ENCODE measurements around the gene EFNA1.

The EFNA1 gene

DNA sequence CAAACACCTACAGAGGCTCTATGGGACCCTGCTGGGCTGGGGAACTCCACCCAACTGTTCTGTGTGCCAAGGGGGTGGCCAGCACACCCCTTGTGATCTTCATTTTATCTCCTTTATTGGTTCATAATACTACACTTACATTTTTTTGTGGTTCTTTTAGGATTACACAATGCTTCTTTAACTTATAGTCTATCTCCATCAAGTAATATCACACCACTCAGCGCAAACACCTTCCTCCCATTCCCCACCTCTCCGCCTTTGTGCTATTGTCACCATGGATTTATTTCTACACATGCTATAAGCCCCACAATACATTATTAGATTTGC lies 33.1 kb upstream of the EFNA1 start:
- TF ChIP-seq, protein P1, sequence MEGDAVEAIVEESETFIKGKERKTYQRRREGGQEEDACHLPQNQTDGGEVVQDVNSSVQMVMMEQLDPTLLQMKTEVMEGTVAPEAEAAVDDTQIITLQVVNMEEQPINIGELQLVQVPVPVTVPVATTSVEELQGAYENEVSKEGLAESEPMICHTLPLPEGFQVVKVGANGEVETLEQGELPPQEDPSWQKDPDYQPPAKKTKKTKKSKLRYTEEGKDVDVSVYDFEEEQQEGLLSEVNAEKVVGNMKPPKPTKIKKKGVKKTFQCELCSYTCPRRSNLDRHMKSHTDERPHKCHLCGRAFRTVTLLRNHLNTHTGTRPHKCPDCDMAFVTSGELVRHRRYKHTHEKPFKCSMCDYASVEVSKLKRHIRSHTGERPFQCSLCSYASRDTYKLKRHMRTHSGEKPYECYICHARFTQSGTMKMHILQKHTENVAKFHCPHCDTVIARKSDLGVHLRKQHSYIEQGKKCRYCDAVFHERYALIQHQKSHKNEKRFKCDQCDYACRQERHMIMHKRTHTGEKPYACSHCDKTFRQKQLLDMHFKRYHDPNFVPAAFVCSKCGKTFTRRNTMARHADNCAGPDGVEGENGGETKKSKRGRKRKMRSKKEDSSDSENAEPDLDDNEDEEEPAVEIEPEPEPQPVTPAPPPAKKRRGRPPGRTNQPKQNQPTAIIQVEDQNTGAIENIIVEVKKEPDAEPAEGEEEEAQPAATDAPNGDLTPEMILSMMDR (conservative IDR thresholded peaks at IDR 0.05; ENCODE audit: low read depth, low read length): no peak
- DNase-seq (ENCODE audit: low read depth): no peak

DNA sequence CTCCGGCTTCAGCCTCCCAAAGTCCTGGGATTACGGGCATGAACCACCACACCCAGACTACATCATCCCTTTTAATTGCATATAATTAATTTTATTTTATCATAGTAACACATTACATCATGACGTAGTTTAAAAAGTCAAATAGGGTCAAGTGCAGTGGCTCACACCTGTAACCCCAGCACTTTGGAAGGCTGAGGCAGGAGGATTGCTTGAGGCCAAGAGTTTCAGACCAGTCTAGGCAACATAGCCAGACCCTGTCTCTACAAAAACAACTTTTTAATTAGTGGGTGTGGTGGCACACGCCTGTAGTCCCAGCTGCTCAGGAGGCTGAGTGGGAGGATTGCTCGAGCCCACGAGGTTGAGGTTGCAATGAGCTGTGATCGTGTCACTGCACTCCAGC lies 28.3 kb upstream of the EFNA1 start:
- no peak for DNase-seq (ENCODE audit: low read depth)
- H3K4me3 ChIP-seq (ENCODE audit: low read length): no peak overlapping the region
- TF ChIP-seq, protein P1 (conservative IDR thresholded peaks at IDR 0.05; ENCODE audit: low read depth, low read length): no peak

More for the DNA sequence above, 33.1 kb upstream of the EFNA1 start:
- H3K4me3 ChIP-seq (ENCODE audit: low read length): no peak overlapping the region

DNA sequence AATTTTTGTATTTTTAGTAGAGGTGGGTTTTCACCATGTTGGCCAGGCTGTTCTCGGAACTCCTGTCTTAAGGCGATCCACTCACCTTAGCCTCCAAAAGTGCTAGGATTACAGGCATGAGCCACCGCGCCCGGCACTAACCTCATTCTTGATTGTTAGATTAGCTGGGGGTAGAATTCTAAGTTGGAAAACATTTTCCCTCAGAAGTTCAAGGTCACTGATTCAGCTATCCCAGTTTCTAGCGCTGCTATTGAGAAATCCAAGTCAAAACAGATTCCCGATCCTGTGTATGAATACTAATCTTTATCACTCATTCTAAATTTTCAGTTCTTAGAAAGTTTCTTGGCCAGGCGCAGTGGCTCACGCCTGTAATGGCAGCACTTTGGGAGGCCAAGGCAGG lies 24.4 kb upstream of the EFNA1 start:
- H3K4me3 ChIP-seq (ENCODE audit: low read length): no peak overlapping the region
- TF ChIP-seq, protein P1 (conservative IDR thresholded peaks at IDR 0.05; ENCODE audit: low read depth, low read length): no peak
- DNase-seq (ENCODE audit: low read depth): no peak

DNA sequence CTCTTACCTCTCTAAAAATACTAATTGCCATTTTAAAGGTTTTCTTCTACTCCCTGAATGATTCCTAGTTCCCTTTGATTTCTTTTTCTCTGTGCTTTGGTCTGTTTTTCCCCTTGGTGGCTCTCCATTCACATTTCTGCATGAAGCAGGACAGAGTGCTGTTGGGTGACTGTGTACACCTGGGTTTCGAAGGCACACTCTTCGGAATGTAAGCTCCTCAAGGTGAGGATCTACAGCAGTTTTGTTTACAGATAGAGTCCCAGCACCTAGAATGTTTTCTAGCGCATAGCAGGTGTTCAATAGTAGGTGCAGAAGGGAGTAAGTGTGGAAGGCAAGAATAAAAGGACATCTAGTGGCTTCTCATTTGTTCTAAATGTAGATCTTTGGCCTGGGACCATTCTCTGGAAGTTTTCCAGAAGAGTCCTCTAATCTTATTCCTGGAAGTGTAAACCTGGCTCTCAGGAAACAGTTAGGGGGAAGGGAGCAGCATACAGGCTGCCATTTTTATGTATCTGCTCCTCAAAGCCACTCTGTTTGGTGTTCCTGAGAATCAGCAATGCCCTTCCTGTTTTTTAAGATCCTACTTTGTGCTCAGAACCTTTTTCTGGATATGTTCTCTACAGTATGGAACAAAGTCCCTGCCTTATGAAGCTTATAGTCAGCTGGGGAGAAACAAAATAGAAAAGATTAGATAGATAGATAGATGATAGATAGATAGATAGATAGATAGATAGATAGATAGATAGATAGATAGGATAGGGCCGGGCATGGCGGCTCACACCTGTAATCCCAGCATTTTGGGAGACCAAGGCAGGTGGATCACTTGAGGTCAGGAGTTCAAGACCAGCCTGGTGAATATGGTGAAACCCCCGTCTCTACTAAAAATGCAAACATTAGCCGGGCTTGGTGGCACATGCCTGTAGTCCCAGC lies 22.8 kb upstream of the EFNA1 start:
- TF ChIP-seq, protein P1 (conservative IDR thresholded peaks at IDR 0.05; ENCODE audit: low read depth, low read length): no peak
- no peak for DNase-seq (ENCODE audit: low read depth)
- H3K4me3 ChIP-seq (ENCODE audit: low read length): no peak overlapping the region

DNA sequence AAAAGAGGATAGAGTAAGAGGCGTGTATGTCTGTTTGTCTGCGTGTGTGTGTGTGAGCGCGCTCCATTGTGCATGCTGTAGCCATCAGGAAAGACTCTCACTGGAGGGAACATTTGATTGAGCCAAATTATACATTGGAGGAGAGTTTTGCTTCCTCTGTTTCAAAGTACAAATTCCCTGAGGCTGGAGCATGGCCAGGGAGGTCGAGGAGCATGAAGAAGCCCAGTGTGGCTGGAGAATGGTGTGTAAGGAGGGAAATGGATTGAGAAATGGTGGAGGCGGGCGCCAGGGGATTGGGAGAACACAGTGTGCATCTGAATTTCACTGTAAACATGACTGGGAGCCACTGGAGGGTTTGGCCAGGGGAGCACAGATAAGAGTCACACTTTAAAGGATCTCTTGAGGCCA lies 22.1 kb upstream of the EFNA1 start:
- TF ChIP-seq, protein P1 (conservative IDR thresholded peaks at IDR 0.05; ENCODE audit: low read depth, low read length): no peak
- H3K4me3 ChIP-seq (ENCODE audit: low read length): no peak overlapping the region
- no peak for DNase-seq (ENCODE audit: low read depth)

DNA sequence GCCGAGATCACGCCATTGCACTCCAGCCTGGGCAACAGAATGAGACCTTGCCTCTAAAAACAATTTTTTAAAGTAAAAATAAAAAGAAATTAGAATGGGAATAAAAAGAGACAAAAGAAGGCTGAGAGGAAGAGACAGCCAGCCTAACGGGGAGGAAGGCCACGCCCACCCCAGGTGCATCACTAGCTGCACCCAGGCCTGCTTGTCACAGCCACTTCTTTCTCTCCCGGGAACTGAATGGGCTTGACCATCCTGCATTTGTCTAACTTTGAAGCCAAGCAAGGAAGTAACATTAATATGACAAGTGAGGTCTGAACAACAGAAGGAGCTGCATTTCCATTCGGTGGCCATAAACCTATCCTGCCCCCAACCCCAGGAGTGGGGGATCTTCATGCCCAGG lies 20.8 kb upstream of the EFNA1 start:
- TF ChIP-seq, protein P1 (conservative IDR thresholded peaks at IDR 0.05; ENCODE audit: low read depth, low read length): no peak
- no peak overlapping the region for H3K4me3 ChIP-seq (ENCODE audit: low read length)
- DNase-seq (ENCODE audit: low read depth): no peak
